Measurements from ENCODE around the gene MTCL1.

MTCL1 gene

DNA sequence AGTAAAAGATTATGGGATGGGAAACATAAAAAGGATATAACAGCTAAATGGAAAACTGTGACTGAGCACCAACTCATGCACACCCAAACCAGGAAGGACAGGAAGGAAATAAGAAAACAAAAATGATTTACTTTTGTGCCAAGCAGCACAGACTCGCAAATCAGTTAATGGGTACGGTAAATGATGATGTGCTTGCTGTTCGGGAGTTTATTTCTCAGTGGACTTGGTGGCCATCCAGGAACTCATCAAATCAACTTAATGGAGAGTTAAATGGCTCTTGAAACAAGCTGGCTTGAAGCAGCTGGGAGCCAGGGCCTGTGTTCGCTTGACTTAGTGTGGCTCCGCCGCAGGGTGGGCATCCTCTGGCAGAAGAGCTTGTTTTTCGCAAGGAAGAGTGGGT, 36.2 kb downstream of the MTCL1 start:
- Histone ChIP-seq H3K9ac (ENCODE audit: low read depth, low read length, poor library complexity, severe bottlenecking) (no peak overlapping the region), H4K20me1 (ENCODE audit: insufficient read depth, low read length, poor library complexity, severe bottlenecking) (no peaks in the 10 kb centered on the region), H3K4me2 (ENCODE audit: low read depth, low read length, poor library complexity, severe bottlenecking) (no peak overlapping the region), H2AFZ (ENCODE audit: low read length) (no peak overlapping the region), H3K79me2 (ENCODE audit: insufficient read depth, low read length) (0 out of 2 replicates have a peak, but pooled peaks cover 3% of the 10 kb centered on the region), H3K36me3 (ENCODE audit: insufficient read depth, low read length) (peaks cover 10% of the 10 kb centered on the region; the same call in 1 of the 2 replicates), H3K4me3 (ENCODE audit: low read length, poor library complexity, severe bottlenecking) (no peak overlapping the region), H3K4me1 (ENCODE audit: insufficient read depth, low read length, poor library complexity, severe bottlenecking) (peaks cover 53% of the 10 kb centered on the region), H3K27me3 (ENCODE audit: insufficient read depth, low read length, poor library complexity, severe bottlenecking) (no peaks in the 10 kb centered on the region), H3K9me3 (ENCODE audit: insufficient read depth, low read depth, low read length) (no peaks in the 10 kb centered on the region), H3K9me2 (replicated peaks; ENCODE audit: low read depth, low read length) (no peaks in the 10 kb centered on the region), H3F3A (ENCODE audit: low read depth) (peaks cover 6% of the 10 kb centered on the region; the same call in 1 of the 2 replicates)
- no peak for TF ChIP-seq EZH2phosphoT487 (IDR thresholded peaks at IDR 0.05; ENCODE audit: borderline replicate concordance)

DNA sequence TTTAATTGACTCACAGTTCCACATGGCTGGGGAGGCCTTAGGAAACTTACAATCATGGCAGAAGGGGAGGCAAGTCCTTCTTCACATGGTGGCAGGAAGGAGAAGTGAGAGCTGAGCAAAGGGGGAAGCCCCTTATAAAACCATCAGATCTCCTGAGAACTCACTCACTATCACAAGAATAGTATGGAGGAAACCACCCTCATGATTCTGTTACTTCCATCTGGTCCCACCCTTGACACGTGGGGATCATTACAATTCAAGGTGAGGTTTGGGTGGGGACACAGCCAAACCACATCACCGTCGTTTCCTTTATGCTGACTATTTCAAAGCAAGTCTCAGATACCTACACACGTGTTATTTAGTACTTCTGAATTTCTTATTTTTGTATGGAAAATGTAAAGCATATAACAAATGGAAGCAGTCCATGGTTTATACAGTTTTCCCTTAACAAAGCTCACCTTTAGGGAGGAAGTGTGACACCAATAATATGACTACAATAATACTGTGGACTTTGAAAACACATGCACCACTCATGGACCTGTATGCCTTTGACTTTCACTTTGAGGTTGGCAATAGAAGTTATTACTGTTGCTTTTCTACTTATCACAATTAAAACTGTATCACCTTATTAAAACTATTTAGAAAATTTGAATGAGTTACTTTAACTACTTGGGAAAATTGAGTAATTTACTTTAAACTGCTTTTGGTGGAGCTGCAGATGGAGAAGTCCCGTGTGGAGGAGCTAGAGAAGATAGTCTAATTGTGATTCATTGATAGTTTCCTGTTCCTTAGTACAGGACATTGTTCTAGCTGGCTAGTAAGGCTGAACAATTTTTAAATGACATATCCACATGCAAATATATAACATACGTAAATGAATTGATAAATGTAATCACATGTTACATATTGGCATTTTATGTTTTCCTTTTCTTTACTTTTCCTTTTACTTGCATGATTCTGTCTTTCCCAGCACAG, 37.3 kb downstream of the MTCL1 start:
- Histone ChIP-seq H3K9ac (ENCODE audit: low read depth, low read length, poor library complexity, severe bottlenecking) (no peak overlapping the region), H3F3A (ENCODE audit: low read depth) (peaks cover 6% of the 10 kb centered on the region; the same call in 1 of the 2 replicates), H3K4me1 (ENCODE audit: insufficient read depth, low read length, poor library complexity, severe bottlenecking) (peaks cover 60% of the 10 kb centered on the region), H3K9me3 (ENCODE audit: insufficient read depth, low read depth, low read length) (no peaks in the 10 kb centered on the region), H3K36me3 (ENCODE audit: insufficient read depth, low read length) (peaks cover 6% of the 10 kb centered on the region; the same call in 1 of the 2 replicates), H4K20me1 (ENCODE audit: insufficient read depth, low read length, poor library complexity, severe bottlenecking) (no peaks in the 10 kb centered on the region), H3K27me3 (ENCODE audit: insufficient read depth, low read length, poor library complexity, severe bottlenecking) (no peaks in the 10 kb centered on the region), H3K4me3 (ENCODE audit: low read length, poor library complexity, severe bottlenecking) (no peak overlapping the region), H3K4me2 (ENCODE audit: low read depth, low read length, poor library complexity, severe bottlenecking) (no peak overlapping the region), H2AFZ (ENCODE audit: low read length) (no peak overlapping the region), H3K79me2 (ENCODE audit: insufficient read depth, low read length) (0 out of 2 replicates have a peak, but pooled peaks cover 3% of the 10 kb centered on the region), H3K9me2 (replicated peaks; ENCODE audit: low read depth, low read length) (no peaks in the 10 kb centered on the region)
- no peak for TF ChIP-seq EZH2phosphoT487 (IDR thresholded peaks at IDR 0.05; ENCODE audit: borderline replicate concordance)
- TF ChIP-seq, protein P1, sequence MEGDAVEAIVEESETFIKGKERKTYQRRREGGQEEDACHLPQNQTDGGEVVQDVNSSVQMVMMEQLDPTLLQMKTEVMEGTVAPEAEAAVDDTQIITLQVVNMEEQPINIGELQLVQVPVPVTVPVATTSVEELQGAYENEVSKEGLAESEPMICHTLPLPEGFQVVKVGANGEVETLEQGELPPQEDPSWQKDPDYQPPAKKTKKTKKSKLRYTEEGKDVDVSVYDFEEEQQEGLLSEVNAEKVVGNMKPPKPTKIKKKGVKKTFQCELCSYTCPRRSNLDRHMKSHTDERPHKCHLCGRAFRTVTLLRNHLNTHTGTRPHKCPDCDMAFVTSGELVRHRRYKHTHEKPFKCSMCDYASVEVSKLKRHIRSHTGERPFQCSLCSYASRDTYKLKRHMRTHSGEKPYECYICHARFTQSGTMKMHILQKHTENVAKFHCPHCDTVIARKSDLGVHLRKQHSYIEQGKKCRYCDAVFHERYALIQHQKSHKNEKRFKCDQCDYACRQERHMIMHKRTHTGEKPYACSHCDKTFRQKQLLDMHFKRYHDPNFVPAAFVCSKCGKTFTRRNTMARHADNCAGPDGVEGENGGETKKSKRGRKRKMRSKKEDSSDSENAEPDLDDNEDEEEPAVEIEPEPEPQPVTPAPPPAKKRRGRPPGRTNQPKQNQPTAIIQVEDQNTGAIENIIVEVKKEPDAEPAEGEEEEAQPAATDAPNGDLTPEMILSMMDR (conservative IDR thresholded peaks at IDR 0.05; ENCODE audit: low read length) = no peak

DNA sequence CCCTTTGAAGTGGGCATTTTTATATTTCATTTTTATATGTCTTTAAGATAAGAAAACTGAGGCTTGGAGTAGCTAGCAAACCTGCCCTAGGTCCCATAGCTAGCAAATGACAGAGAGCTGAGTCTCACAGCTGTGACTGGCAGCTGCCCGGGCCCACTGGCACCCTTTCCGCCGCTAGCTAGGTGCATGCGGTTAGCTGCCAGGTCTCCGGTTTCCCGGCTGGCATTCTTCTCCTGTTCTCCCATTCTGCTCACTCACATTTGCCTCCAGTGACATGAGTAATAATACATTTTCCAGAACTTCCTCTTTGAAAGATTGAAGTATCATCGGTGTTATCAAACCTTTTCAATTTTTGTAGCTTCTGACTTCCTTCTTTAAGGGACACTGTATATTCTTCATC, 38.7 kb downstream of the MTCL1 start:
- H3K4me2 ChIP-seq (ENCODE audit: low read depth, low read length, poor library complexity, severe bottlenecking) = peak overlapping the region; percentile 29
- H3K4me3 ChIP-seq (ENCODE audit: low read length, poor library complexity, severe bottlenecking) = peak overlapping the region; percentile 17
- TF ChIP-seq EZH2phosphoT487 (IDR thresholded peaks at IDR 0.05; ENCODE audit: borderline replicate concordance) = no peak
- TF ChIP-seq, protein P1 (conservative IDR thresholded peaks at IDR 0.05; ENCODE audit: low read length) = no peak

More for the DNA sequence above, 38.7 kb downstream of the MTCL1 start:
- Histone ChIP-seq H3K79me2 (ENCODE audit: insufficient read depth, low read length) (0 out of 2 replicates have a peak, but pooled peaks cover 3% of the 10 kb centered on the region), H3K27me3 (ENCODE audit: insufficient read depth, low read length, poor library complexity, severe bottlenecking) (no peaks in the 10 kb centered on the region), H3K4me1 (ENCODE audit: insufficient read depth, low read length, poor library complexity, severe bottlenecking) (peaks cover 65% of the 10 kb centered on the region), H2AFZ (ENCODE audit: low read length) (no peak overlapping the region), H3K9me2 (replicated peaks; ENCODE audit: low read depth, low read length) (no peaks in the 10 kb centered on the region), H3K36me3 (ENCODE audit: insufficient read depth, low read length) (peaks cover 6% of the 10 kb centered on the region; the same call in 1 of the 2 replicates), H3F3A (ENCODE audit: low read depth) (peaks cover 6% of the 10 kb centered on the region; the same call in 1 of the 2 replicates), H4K20me1 (ENCODE audit: insufficient read depth, low read length, poor library complexity, severe bottlenecking) (no peaks in the 10 kb centered on the region), H3K9ac (ENCODE audit: low read depth, low read length, poor library complexity, severe bottlenecking) (no peak overlapping the region), H3K9me3 (ENCODE audit: insufficient read depth, low read depth, low read length) (no peaks in the 10 kb centered on the region)

All from Loucy (cell line).